ENCODE measurements around the gene NOL11. TPM values are rescaled to one million over a fixed set of nuclear protein-coding genes. Genes with fewer than 3 reads are reported as not detected.

NOL11 gene
- total RNA-seq, 2 experiments from 2014 or later, result 59.4 to 73.6 TPM

GRCh38 chr17:67772679-67773078 is 54.9 kb downstream of the NOL11 start:
- no peaks in the 10 kb centered on the region for H3K4me1 Mint-ChIP-seq
- H3K4me3 Mint-ChIP-seq, result no peak overlapping the region
- no peak for DNase-seq
- CTCF ChIA-PET, result interaction anchor here (0.6 kb wide), 1 partner anchor 743 kb away, joined by 3 read pairs; no protein-coding TSS in a partner anchor
- POLR2A ChIA-PET, result no interaction called here
- no peaks in the 10 kb centered on the region for H3K36me3 Mint-ChIP-seq (ENCODE audit: low read depth)
- H3K9me3 Mint-ChIP-seq, result no peaks in the 10 kb centered on the region
- H3K27me3 Mint-ChIP-seq, result no peaks in the 10 kb centered on the region
- no peak overlapping the region for H3K27ac Mint-ChIP-seq

- ChIA-PET POLR2A (no interaction called here), CTCF (interaction anchor here (0.6 kb wide), 1 partner anchor 744 kb away, joined by 3 read pairs; no protein-coding TSS in a partner anchor)
- H3K27me3 Mint-ChIP-seq, result no peaks in the 10 kb centered on the region
- no peaks in the 10 kb centered on the region for H3K9me3 Mint-ChIP-seq
- DNase-seq, result no peak
- H3K27ac Mint-ChIP-seq, result no peak overlapping the region
- H3K4me1 Mint-ChIP-seq, result no peaks in the 10 kb centered on the region
- no peaks in the 10 kb centered on the region for H3K36me3 Mint-ChIP-seq (ENCODE audit: low read depth)
- no peak overlapping the region for H3K4me3 Mint-ChIP-seq
Measured at GRCh38 chr17:67773246-67773645, 55.5 kb downstream of the NOL11 start.

- Mint-ChIP-seq H3K4me1 (no peaks in the 10 kb centered on the region), H3K9me3 (no peaks in the 10 kb centered on the region), H3K36me3 (ENCODE audit: low read depth) (no peaks in the 10 kb centered on the region), H3K4me3 (no peak overlapping the region), H3K27me3 (no peaks in the 10 kb centered on the region), H3K27ac (no peak overlapping the region)
- no peak for DNase-seq
- ChIA-PET CTCF (interaction anchor here (0.6 kb wide), 1 partner anchor 373 kb away, joined by 3 read pairs; no protein-coding TSS in a partner anchor), POLR2A (no interaction called here)
Measured at GRCh38 chr17:67779098-67779672, 61.4 kb downstream of the NOL11 start.

- Mint-ChIP-seq H3K36me3 (ENCODE audit: low read depth) (no peaks in the 10 kb centered on the region), H3K4me3 (no peak overlapping the region), H3K27me3 (peaks cover 11% of the 10 kb centered on the region), H3K9me3 (no peaks in the 10 kb centered on the region), H3K27ac (no peak overlapping the region), H3K4me1 (no peaks in the 10 kb centered on the region)
- CTCF ChIA-PET, result no interaction called here
- POLR2A ChIA-PET, result no interaction called here
- DNase-seq, result no peak
Measured at GRCh38 chr17:67784364-67785121, 66.8 kb downstream of the NOL11 start.

- Mint-ChIP-seq H3K36me3 (ENCODE audit: low read depth) (no peaks in the 10 kb centered on the region), H3K4me3 (no peak overlapping the region), H3K4me1 (no peaks in the 10 kb centered on the region), H3K27me3 (peaks cover 11% of the 10 kb centered on the region), H3K27ac (no peak overlapping the region), H3K9me3 (no peaks in the 10 kb centered on the region)
- DNase-seq, result no peak
- POLR2A ChIA-PET, result no interaction called here
- CTCF ChIA-PET, result no interaction called here
Measured at GRCh38 chr17:67785122-67785477, 67.4 kb downstream of the NOL11 start.

- H3K27me3 Mint-ChIP-seq, result peaks cover 11% of the 10 kb centered on the region
- H3K4me3 Mint-ChIP-seq, result no peak overlapping the region
- ChIA-PET POLR2A (no interaction called here), CTCF (no interaction called here)
- no peak for DNase-seq
- H3K9me3 Mint-ChIP-seq, result no peaks in the 10 kb centered on the region
- H3K36me3 Mint-ChIP-seq (ENCODE audit: low read depth), result no peaks in the 10 kb centered on the region
- no peak overlapping the region for H3K27ac Mint-ChIP-seq
- no peaks in the 10 kb centered on the region for H3K4me1 Mint-ChIP-seq
Measured at GRCh38 chr17:67785504-67785903, 67.8 kb downstream of the NOL11 start.

Other genes starting within 250 kb of the NOL11 start
- gene BPTF, start 107.6 kb downstream of the NOL11 start, total RNA-seq, result 100 to 1,000 TPM in 1 of 2 experiments, 10 to 100 TPM in 1; 98.1 to 114 TPM

Data from activated CD4-positive, alpha-beta T cell treated with anti-CD3 and anti-CD28 coated beads, Interleukin-2, amount 10 ng/mL, durations not matched to agents 7 days and 5 days (primary cell).